Measurements from ENCODE around the gene TERT. TPM values are rescaled to one million over a fixed set of nuclear protein-coding genes. Genes with fewer than 3 reads are reported as not detected.

The TERT gene
- total RNA-seq, 1 donor from 2014 or later: 0.20 TPM

DNA sequence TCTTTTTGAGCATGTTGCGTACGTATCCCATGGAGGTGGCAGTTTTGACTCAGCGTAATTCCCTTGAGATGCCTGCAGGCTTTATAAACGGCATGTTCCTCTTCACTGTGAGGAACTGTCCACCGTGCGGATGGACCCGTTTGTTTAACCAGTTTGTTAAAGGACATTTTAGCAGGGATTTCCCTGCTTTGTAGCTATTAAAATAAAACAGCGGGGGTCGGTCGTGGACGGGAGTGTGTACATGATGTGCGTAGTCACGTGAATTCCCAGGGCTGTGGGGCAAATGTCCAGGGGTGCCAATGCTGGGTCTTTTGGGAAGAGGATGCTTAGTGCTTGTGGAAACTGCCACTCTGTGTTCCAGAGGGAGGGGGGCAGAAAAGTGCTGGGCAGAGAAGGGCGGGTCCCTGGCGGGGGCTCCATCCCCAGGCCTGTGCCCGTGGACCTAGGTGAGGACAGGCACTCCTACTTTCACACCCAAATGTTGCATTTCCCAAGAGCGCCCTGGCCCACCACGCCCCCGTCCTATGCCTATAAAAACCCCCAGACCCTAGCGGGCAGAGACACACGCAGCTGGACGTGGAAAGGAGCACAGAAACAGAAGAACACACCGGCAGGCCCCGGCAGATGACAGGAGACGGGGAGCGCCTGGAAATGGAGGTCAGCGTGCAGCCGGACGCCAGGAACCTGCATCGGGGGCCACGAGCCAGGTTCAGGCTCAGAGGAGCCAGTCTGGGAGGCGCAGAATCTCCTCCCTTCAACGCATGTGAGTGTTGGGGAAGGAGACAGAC is 4.0 kb upstream of the TERT start:
- no peaks in the 10 kb centered on the region for H3K4me1 Mint-ChIP-seq
- DNase-seq (ENCODE audit: low spot score in 2 of 2, unreplicated experiment in 2 of 2): no peak
- no peaks in the 10 kb centered on the region for H3K36me3 Mint-ChIP-seq
- no peak overlapping the region for H3K4me3 Mint-ChIP-seq
- H3K27me3 Mint-ChIP-seq (ENCODE audit: low read depth): peaks cover 77% of the 10 kb centered on the region
- no peak overlapping the region for H3K27ac Mint-ChIP-seq
- TF ChIP-seq, protein P1, sequence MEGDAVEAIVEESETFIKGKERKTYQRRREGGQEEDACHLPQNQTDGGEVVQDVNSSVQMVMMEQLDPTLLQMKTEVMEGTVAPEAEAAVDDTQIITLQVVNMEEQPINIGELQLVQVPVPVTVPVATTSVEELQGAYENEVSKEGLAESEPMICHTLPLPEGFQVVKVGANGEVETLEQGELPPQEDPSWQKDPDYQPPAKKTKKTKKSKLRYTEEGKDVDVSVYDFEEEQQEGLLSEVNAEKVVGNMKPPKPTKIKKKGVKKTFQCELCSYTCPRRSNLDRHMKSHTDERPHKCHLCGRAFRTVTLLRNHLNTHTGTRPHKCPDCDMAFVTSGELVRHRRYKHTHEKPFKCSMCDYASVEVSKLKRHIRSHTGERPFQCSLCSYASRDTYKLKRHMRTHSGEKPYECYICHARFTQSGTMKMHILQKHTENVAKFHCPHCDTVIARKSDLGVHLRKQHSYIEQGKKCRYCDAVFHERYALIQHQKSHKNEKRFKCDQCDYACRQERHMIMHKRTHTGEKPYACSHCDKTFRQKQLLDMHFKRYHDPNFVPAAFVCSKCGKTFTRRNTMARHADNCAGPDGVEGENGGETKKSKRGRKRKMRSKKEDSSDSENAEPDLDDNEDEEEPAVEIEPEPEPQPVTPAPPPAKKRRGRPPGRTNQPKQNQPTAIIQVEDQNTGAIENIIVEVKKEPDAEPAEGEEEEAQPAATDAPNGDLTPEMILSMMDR (IDR thresholded peaks at IDR 0.05; ENCODE audit: unreplicated experiment): no peak
- H3K9me3 Mint-ChIP-seq: peaks cover 11% of the 10 kb centered on the region

DNA sequence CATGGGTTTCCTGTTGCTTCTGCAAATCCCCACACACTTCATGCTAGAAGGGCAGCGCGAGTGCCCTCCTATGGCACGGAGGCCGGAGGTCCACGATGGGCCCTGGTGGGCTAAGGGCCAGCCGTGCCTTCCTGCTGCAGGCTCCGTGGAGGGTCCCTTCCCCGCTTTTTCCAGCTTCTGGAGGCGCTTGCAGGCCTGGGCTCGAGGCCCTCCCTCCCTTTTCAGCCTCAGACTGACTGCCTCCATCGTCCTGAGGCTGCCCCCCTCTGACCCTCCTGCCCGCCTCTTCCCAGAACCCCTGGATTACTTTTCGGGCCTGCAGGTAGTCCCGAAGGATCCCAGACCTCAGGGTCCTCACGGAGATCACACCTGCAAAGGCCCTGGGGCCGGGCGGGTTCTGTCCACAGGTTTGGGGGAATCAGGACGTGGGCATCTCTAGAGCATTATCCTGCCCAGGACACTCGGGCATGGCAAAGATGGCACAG is 3.2 kb upstream of the TERT start:
- no peak for DNase-seq (ENCODE audit: low spot score in 2 of 2, unreplicated experiment in 2 of 2)
- H3K27me3 Mint-ChIP-seq (ENCODE audit: low read depth): peaks cover 75% of the 10 kb centered on the region
- H3K27ac Mint-ChIP-seq: no peak overlapping the region
- TF ChIP-seq, protein P1 (IDR thresholded peaks at IDR 0.05; ENCODE audit: unreplicated experiment): no peak
- H3K36me3 Mint-ChIP-seq: no peaks in the 10 kb centered on the region
- H3K4me1 Mint-ChIP-seq: peaks cover 2% of the 10 kb centered on the region
- H3K9me3 Mint-ChIP-seq: peaks cover 3% of the 10 kb centered on the region
- H3K4me3 Mint-ChIP-seq: no peak overlapping the region

DNA sequence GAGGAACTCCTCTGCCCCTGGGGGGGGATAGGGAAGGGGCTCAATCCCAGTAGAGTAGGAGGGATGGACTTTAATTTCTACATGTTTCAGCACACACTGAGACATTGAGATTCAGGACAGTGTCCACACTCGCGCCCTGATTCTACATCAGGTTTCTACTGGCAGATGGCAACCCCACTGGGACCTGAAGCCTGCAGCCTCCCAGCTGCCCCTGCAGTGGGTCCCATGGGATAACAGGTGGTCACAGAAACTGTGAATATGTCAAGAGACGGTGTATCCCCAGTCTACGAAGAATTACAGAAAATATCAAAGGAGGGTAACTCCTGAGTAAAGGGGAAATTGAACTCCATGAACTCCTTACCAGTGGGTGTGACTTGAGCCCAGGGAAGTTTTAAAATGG is 2.4 kb upstream of the TERT start:
- Mint-ChIP-seq H3K27ac (no peak overlapping the region), H3K4me1 (peaks cover 2% of the 10 kb centered on the region), H3K4me3 (no peak overlapping the region), H3K36me3 (no peaks in the 10 kb centered on the region), H3K9me3 (no peaks in the 10 kb centered on the region), H3K27me3 (ENCODE audit: low read depth) (peaks cover 76% of the 10 kb centered on the region)
- TF ChIP-seq, protein P1 (IDR thresholded peaks at IDR 0.05; ENCODE audit: unreplicated experiment): no peak
- no peak for DNase-seq (ENCODE audit: low spot score in 2 of 2, unreplicated experiment in 2 of 2)

- Mint-ChIP-seq H3K27me3 (ENCODE audit: low read depth) (peaks cover 77% of the 10 kb centered on the region), H3K4me3 (no peak overlapping the region), H3K9me3 (no peaks in the 10 kb centered on the region), H3K4me1 (peaks cover 2% of the 10 kb centered on the region), H3K36me3 (no peaks in the 10 kb centered on the region), H3K27ac (no peak overlapping the region)
- TF ChIP-seq, protein P1 (IDR thresholded peaks at IDR 0.05; ENCODE audit: unreplicated experiment): no peak
- no peak for DNase-seq (ENCODE audit: low spot score in 2 of 2, unreplicated experiment in 2 of 2)
Measured at GRCh38 chr5:1295650-1296037, 776 bp upstream of the TERT start.

DNA sequence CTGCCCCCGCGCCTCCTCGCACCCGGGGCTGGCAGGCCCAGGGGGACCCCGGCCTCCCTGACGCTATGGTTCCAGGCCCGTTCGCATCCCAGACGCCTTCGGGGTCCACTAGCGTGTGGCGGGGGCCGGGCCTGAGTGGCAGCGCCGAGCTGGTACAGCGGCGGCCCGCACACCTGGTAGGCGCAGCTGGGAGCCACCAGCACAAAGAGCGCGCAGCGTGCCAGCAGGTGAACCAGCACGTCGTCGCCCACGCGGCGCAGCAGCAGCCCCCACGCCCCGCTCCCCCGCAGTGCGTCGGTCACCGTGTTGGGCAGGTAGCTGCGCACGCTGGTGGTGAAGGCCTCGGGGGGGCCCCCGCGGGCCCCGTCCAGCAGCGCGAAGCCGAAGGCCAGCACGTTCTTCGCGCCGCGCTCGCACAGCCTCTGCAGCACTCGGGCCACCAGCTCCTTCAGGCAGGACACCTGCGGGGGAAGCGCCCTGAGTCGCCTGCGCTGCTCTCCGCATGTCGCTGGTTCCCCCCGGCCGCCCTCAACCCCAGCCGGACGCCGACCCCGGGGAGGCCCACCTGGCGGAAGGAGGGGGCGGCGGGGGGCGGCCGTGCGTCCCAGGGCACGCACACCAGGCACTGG is 548 bp downstream of the TERT start:
- Mint-ChIP-seq H3K4me3 (no peak overlapping the region), H3K9me3 (no peaks in the 10 kb centered on the region), H3K27me3 (ENCODE audit: low read depth) (peaks cover 66% of the 10 kb centered on the region), H3K27ac (no peak overlapping the region), H3K4me1 (peaks cover 2% of the 10 kb centered on the region), H3K36me3 (no peaks in the 10 kb centered on the region)
- peak in 1 of 2 experiments; percentile 35 for DNase-seq (ENCODE audit: low spot score in 2 of 2, unreplicated experiment in 2 of 2)
- TF ChIP-seq, protein P1 (IDR thresholded peaks at IDR 0.05; ENCODE audit: unreplicated experiment): no peak

Data from mesothelial cell of epicardium (in vitro differentiated cells).